Endothelial cell of umbilical vein (primary cell): ENCODE measurements around the gene ST6GALNAC3. TPM values are rescaled to one million over a fixed set of nuclear protein-coding genes. Genes with fewer than 3 reads are reported as not detected.

Experiments used
- BruUV-seq: library from RNA; stranded (reverse); fragments of 400-500 nt; replicated peaks from 2 replicates; lab custom pipeline; 2021; lab: Mats Ljungman, UMichigan
- CTCF ChIA-PET: fragments of 300-600, 350-600 bp; sonication (Branson Sonifier 250); formaldehyde crosslinking; loops from one replicate; lab custom pipeline; 2021; ENCODE audit warnings: antibody characterized with exemption, inconsistent platforms; lab: Charles Lee
- POLR2A ChIA-PET: fragments of 300-600, 350-600 bp; sonication (Branson Sonifier 250); formaldehyde crosslinking; loops from one replicate; lab custom pipeline; 2021; ENCODE audit warnings: antibody characterized with exemption, inconsistent platforms; lab: Charles Lee
- DNase-seq: peaks from one replicate; pipeline ENCODE4 v3.0.0-alpha.2; 2011; ENCODE audit warnings: low read depth, low spot score
- FAIRE-seq: peaks from 2 replicates; lab custom pipeline; 2011; peaks lifted over from hg19 to GRCh38; lab: Jason Lieb, UNC
- H2AFZ ChIP-seq: 2 replicates; pipeline ENCODE4 v1.6.0; 2012; ENCODE audit warnings: low read depth, low read length, control low read depth, inconsistent platforms
- H3K27ac ChIP-seq: 2 replicates; pipeline ENCODE4 v1.5.1; 2011; ENCODE audit warnings: low read depth, mild to moderate bottlenecking, control low read depth, low read length, moderate library complexity; ENCODE audit not compliant: insufficient read depth
- H3K27me3 ChIP-seq, 2 experiments: 2 replicates each; pipeline versions ENCODE4 v1.6.0 to v1.6.1; 2011; ENCODE audit warnings: low read length in 2 of 2, mixed read lengths in 1 of 2; ENCODE audit not compliant: control insufficient read depth in 2 of 2, insufficient read depth in 2 of 2
- H3K36me3 ChIP-seq, 2 experiments: 2 replicates in 1 of 2; 3 replicates in 1 of 2; pipeline ENCODE4 v1.5.1; 2011; ENCODE audit warnings: low read length in 2 of 2, mild to moderate bottlenecking in 1 of 2, moderate library complexity in 1 of 2; ENCODE audit not compliant: control insufficient read depth in 2 of 2, insufficient read depth in 2 of 2; ENCODE audit errors: extremely low read depth in 1 of 2
- H3K4me1 ChIP-seq: 3 replicates; pipeline ENCODE4 v1.5.1; 2011; ENCODE audit warnings: mild to moderate bottlenecking, low read length; ENCODE audit not compliant: control insufficient read depth, insufficient read depth; ENCODE audit errors: extremely low read depth
- H3K4me2 ChIP-seq: 2 replicates; pipeline ENCODE4 v1.6.1; 2011; ENCODE audit warnings: low read length, control low read depth, mixed read lengths; ENCODE audit not compliant: insufficient read depth
- H3K4me3 ChIP-seq, 3 experiments: fragments of 200-600 bp in 1 of 3; sonication (generic), shearing (Covaris generic) in 1 of 3; replicated peaks in 1 of 3; 2 replicates each; pipeline ENCODE4 v1.5.1; 2011 to 2016; ENCODE audit warnings: control low read depth in 3 of 3, low read length in 3 of 3, mild to moderate bottlenecking in 2 of 3, inconsistent platforms in 1 of 3, low read depth in 1 of 3, moderate library complexity in 1 of 3; ENCODE audit not compliant: insufficient read depth in 1 of 3
- H3K79me2 ChIP-seq: 2 replicates; pipeline ENCODE4 v1.6.0; 2012; ENCODE audit warnings: low read length, inconsistent platforms; ENCODE audit not compliant: control insufficient read depth, insufficient read depth
- H3K9ac ChIP-seq: replicated peaks from 2 replicates; pipeline ENCODE3; 2011; ENCODE audit warnings: low read length, control low read depth; ENCODE audit not compliant: insufficient read depth; ENCODE audit errors: extremely low read depth
- H3K9me1 ChIP-seq: replicated peaks from 3 replicates; pipeline ENCODE4 v1.6.0; 2011; ENCODE audit warnings: mild to moderate bottlenecking, low read length; ENCODE audit not compliant: control insufficient read depth, insufficient read depth; ENCODE audit errors: extremely low read depth
- H3K9me3 ChIP-seq: replicated peaks from 2 replicates; pipeline ENCODE4 v1.5.1; 2012; ENCODE audit warnings: low read length, inconsistent platforms; ENCODE audit not compliant: control insufficient read depth, insufficient read depth
- H4K20me1 ChIP-seq: replicated peaks from 2 replicates; pipeline ENCODE3; 2011; ENCODE audit warnings: mild to moderate bottlenecking, low read length; ENCODE audit not compliant: control insufficient read depth, insufficient read depth; ENCODE audit errors: extremely low read depth
- EZH2 ChIP-seq: IDR thresholded peaks from 2 replicates; pipeline ENCODE4 v1.6.1; 2012; ENCODE audit warnings: borderline replicate concordance, low read depth, mild to moderate bottlenecking, moderate library complexity, low read length, inconsistent platforms; ENCODE audit not compliant: severe bottlenecking
- FOS ChIP-seq: IDR thresholded peaks from 2 replicates; pipeline ENCODE4 v1.6.1; 2011; ENCODE audit warnings: mild to moderate bottlenecking, low read length, moderate library complexity, borderline replicate concordance; ENCODE audit not compliant: insufficient read depth
- GATA2 ChIP-seq: IDR thresholded peaks from 2 replicates; pipeline ENCODE4 v1.7.0; 2011; ENCODE audit warnings: low read depth, mild to moderate bottlenecking, moderate library complexity, mixed read lengths, low read length; ENCODE audit not compliant: insufficient read length, insufficient read depth
- JUN ChIP-seq: IDR thresholded peaks from 2 replicates; pipeline ENCODE4 v1.6.1; 2011; ENCODE audit warnings: borderline replicate concordance, low read depth; ENCODE audit not compliant: insufficient read length, insufficient read depth
- MYC ChIP-seq: IDR thresholded peaks from one replicate; pipeline ENCODE4 v1.6.1; 2011; ENCODE audit warnings: mild to moderate bottlenecking, low read depth, low read length
- POLR2A ChIP-seq: IDR thresholded peaks from 2 replicates; pipeline ENCODE4 v1.6.1; 2012; ENCODE audit warnings: low read depth, mild to moderate bottlenecking, control low read depth, low read length
- POLR2AphosphoS5 ChIP-seq: IDR thresholded peaks from 2 replicates; pipeline ENCODE4 v1.6.1; 2012; ENCODE audit warnings: low read depth, mild to moderate bottlenecking, control low read depth, low read length, moderate library complexity; ENCODE audit not compliant: insufficient read depth
- dilution Hi-C: fragments of 300-500 bp; cut with MboI; formaldehyde crosslinking; loops from one replicate; pipeline ENCODE4 v1.15.0; 2019; ENCODE audit warnings: low sequenced_read_pairs; ENCODE audit not compliant: extremely low pct_ligation_motif_present
- intact Hi-C: fragments of 100-400 bp; cut with micrococcal nuclease; formaldehyde crosslinking; loops from one replicate; pipeline ENCODE4 v1.10.0; 2022
- polyA plus RNA-seq, 4 experiments: library from polyadenylated mRNA; depleted of rRNA in 3 of 4; stranded (reverse) in 3 of 4; unstranded in 1 of 4; fragments of >200 nt; gene quantifications; 2 replicates each; pipeline versions ENCODE4 v1.2.1 to v1.2.3, GENCODE V29; 2011 to 2012; ENCODE audit warnings: missing spikeins in 1 of 4
- total RNA-seq: library from RNA; stranded (reverse); gene quantifications from 2 replicates; pipeline ENCODE4 v1.2.3, GENCODE V29; 2021
- TF ChIP-seq, protein P1 (sequence below): IDR thresholded peaks from 2 replicates; pipeline ENCODE4 v1.6.1; 2011; ENCODE audit not compliant: insufficient read depth, insufficient read length
- TF ChIP-seq, protein P2 (sequence below), 2 donors: IDR thresholded peaks; 1 replicate in 1 of 2; 2 replicates in 1 of 2; pipeline ENCODE4 v1.5.1; 2011; ENCODE audit warnings: low read length in 2 of 2, mild to moderate bottlenecking in 2 of 2, moderate library complexity in 2 of 2, control low read depth in 1 of 2, inconsistent platforms in 1 of 2, low read depth in 1 of 2; ENCODE audit not compliant: insufficient read depth in 1 of 2; ENCODE audit errors: extremely low read depth in 1 of 2

ST6GALNAC3 gene
- total and polyA plus RNA-seq, 2 donors (not counting 3 experiments of a cell fraction or from before 2014, with no cell fraction given): 7.6 to 48.3 TPM

DNA sequence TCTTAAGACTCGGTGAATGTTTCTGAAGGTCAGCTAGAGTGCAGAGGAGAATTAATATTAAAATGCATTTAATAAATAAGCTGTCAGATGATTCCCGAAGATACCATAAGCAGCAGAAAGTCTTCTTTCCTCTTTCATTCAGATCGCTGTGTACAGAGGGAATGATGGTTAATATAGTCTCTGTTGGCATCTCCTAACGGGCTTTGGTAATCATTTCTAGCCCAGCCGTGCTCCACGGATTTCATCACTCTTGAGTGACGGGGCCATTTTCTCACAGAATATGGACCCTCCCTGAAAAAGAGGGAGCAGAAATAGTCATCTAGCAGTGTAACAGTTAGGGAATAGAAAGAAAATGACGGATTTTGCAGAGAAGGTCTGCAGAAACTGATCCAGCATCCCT is 103.1 kb downstream of the ST6GALNAC3 start:
- Histone ChIP-seq H3K9me1 (no peaks in the 10 kb centered on the region), H3K79me2 (no peaks in the 10 kb centered on the region), H2AFZ (no peak overlapping the region), H3K4me3 (no peak overlapping the region), H4K20me1 (peaks cover 2% of the 10 kb centered on the region), H3K27me3 (no peaks in the 10 kb centered on the region), H3K9me3 (no peaks in the 10 kb centered on the region), H3K9ac (no peak overlapping the region), H3K27ac (no peak overlapping the region), H3K4me1 (no peaks in the 10 kb centered on the region), H3K4me2 (no peak overlapping the region), H3K36me3 (no peaks in the 10 kb centered on the region)
- BruUV-seq: no TSS peak
- intact Hi-C loops (no loop called here), dilution Hi-C loops (no loop called here)
- DNase-seq (no peak), FAIRE-seq (no peak)
- POLR2A ChIA-PET: no interaction called here
- no peak for TF ChIP-seq JUN
- no peak for TF ChIP-seq GATA2
- TF ChIP-seq FOS: no peak
- TF ChIP-seq, protein P1, sequence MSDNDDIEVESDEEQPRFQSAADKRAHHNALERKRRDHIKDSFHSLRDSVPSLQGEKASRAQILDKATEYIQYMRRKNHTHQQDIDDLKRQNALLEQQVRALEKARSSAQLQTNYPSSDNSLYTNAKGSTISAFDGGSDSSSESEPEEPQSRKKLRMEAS: no peak
- TF ChIP-seq, protein P2, sequence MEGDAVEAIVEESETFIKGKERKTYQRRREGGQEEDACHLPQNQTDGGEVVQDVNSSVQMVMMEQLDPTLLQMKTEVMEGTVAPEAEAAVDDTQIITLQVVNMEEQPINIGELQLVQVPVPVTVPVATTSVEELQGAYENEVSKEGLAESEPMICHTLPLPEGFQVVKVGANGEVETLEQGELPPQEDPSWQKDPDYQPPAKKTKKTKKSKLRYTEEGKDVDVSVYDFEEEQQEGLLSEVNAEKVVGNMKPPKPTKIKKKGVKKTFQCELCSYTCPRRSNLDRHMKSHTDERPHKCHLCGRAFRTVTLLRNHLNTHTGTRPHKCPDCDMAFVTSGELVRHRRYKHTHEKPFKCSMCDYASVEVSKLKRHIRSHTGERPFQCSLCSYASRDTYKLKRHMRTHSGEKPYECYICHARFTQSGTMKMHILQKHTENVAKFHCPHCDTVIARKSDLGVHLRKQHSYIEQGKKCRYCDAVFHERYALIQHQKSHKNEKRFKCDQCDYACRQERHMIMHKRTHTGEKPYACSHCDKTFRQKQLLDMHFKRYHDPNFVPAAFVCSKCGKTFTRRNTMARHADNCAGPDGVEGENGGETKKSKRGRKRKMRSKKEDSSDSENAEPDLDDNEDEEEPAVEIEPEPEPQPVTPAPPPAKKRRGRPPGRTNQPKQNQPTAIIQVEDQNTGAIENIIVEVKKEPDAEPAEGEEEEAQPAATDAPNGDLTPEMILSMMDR (IDR thresholded peaks at IDR 0.05; ENCODE audit: extremely low read depth in 1 of 2, insufficient read depth in 1 of 2, low read depth in 1 of 2, low read length in 2 of 2): no peak
- no peak for TF ChIP-seq EZH2
- TF ChIP-seq POLR2AphosphoS5: no peak
- TF ChIP-seq POLR2A: no peak
- TF ChIP-seq MYC: no peak
- CTCF ChIA-PET: interaction anchor here (0.8 to 1.0 kb wide), 3 partner anchors 15 to 104 kb away, joined by 3 to 4 read pairs (median 3); no protein-coding TSS in a partner anchor
